Measurements from ENCODE around the gene PARN.

The PARN gene

GRCh38 chr16:14529010-14529669 lies 100.9 kb downstream of the PARN start:
- ATAC-seq (no peak), DNase-seq (peak; percentile 52)

- DNase-seq (no peak), ATAC-seq (no peak)
Observed at GRCh38 chr16:14528306-14528705, 101.8 kb downstream of the PARN start.

- DNase-seq (no peak), ATAC-seq (no peak)
Observed at GRCh38 chr16:14527411-14528044, 102.5 kb downstream of the PARN start.

- ATAC-seq, result no peak
- no peak for DNase-seq
Observed at GRCh38 chr16:14525596-14525995, 104.5 kb downstream of the PARN start.

- ATAC-seq, result no peak
- no peak for DNase-seq
Observed at GRCh38 chr16:14524979-14525378, 105.1 kb downstream of the PARN start.

- no peak for ATAC-seq
Observed at GRCh38 chr16:14523632-14524031, 106.4 kb downstream of the PARN start.

GRCh38 chr16:14522671-14523070 lies 107.4 kb downstream of the PARN start:
- no peak for DNase-seq
- no peak for ATAC-seq

More at GRCh38 chr16:14523632-14524031, 106.4 kb downstream of the PARN start:
- DNase-seq, result no peak

- no peak for ATAC-seq
- DNase-seq, result no peak
Observed at GRCh38 chr16:14520753-14521152, 109.3 kb downstream of the PARN start.

GRCh38 chr16:14514967-14515366 lies 115.1 kb downstream of the PARN start:
- ATAC-seq, result no peak
- DNase-seq, result no peak

- ATAC-seq (no peak), DNase-seq (no peak)
Observed at GRCh38 chr16:14513389-14514107, 116.5 kb downstream of the PARN start.

- DNase-seq, result no peak
- no peak for ATAC-seq
Observed at GRCh38 chr16:14511800-14512135, 118.3 kb downstream of the PARN start.

- ATAC-seq (no peak), DNase-seq (no peak)
Observed at GRCh38 chr16:14510939-14511799, 118.9 kb downstream of the PARN start.

- no peak for DNase-seq
- ATAC-seq, result no peak
Observed at GRCh38 chr16:14510581-14510938, 119.5 kb downstream of the PARN start.

- ATAC-seq (no peak), DNase-seq (no peak)
Observed at GRCh38 chr16:14509675-14510132, 120.4 kb downstream of the PARN start.

GRCh38 chr16:14509055-14509454 lies 121.0 kb downstream of the PARN start:
- ATAC-seq (no peak), DNase-seq (no peak)

GRCh38 chr16:14505846-14506245 lies 124.2 kb downstream of the PARN start:
- DNase-seq, result no peak
- peak; percentile 49 for ATAC-seq

- DNase-seq (no peak), ATAC-seq (peak; percentile 46)
Observed at GRCh38 chr16:14502932-14503741, 126.9 kb downstream of the PARN start.

- no peak for DNase-seq
- no peak for ATAC-seq
Observed at GRCh38 chr16:14502256-14502875, 127.7 kb downstream of the PARN start.

GRCh38 chr16:14501331-14502255 lies 128.5 kb downstream of the PARN start:
- peak; percentile 19 for ATAC-seq
- DNase-seq, result peak; percentile 14

- DNase-seq (no peak), ATAC-seq (no peak)
Observed at GRCh38 chr16:14500791-14501190, 129.3 kb downstream of the PARN start.
